Ascending aorta (tissue), 2 donors: ENCODE measurements around the gene STXBP3. TPM values are rescaled to one million over a fixed set of nuclear protein-coding genes. Genes with fewer than 3 reads are reported as not detected.

Experiments used
- DNase-seq, 2 donors: peaks; one replicate each; pipeline ENCODE4 v3.0.0-alpha.2; 2019; ENCODE audit warnings: low spot score in 2 of 2
- H3K27ac ChIP-seq, 2 donors: fragments of 200-600 bp; sonication (generic); one replicate each; pipeline ENCODE4 v1.5.1; 2016 to 2017; ENCODE audit warnings: mild to moderate bottlenecking in 1 of 2
- H3K27me3 ChIP-seq: fragments of 200-600 bp; sonication (generic); one replicate; pipeline ENCODE4 v1.5.1; 2017
- H3K36me3 ChIP-seq, 2 donors: fragments of 200-600 bp; sonication (generic); one replicate each; pipeline ENCODE4 v1.5.1; 2016
- H3K4me1 ChIP-seq, 2 donors: fragments of 200-600 bp; sonication (generic); one replicate each; pipeline ENCODE4 v1.5.1; 2016 to 2017; ENCODE audit warnings: mild to moderate bottlenecking in 1 of 2
- H3K4me3 ChIP-seq, 2 donors: fragments of 200-600 bp; sonication (generic); one replicate each; pipeline ENCODE4 v1.5.1; 2016 to 2017; ENCODE audit warnings: mild to moderate bottlenecking in 1 of 2
- H3K9me3 ChIP-seq, 2 donors: fragments of 200-600 bp; sonication (generic); one replicate each; pipeline ENCODE4 v1.5.1; 2016
- CTCF ChIP-seq, 3 experiments: fragments of 200-600 bp in 2 of 3; fragments of 450-650 bp in 1 of 3; sonication (generic) in 2 of 3; IDR thresholded peaks; one replicate each; pipeline ENCODE4 v1.5.1; 2016 to 2019; ENCODE audit warnings: antibody characterized with exemption in 3 of 3, mild to moderate bottlenecking in 1 of 3, moderate library complexity in 1 of 3
- intact Hi-C: fragments of 100-400 bp; cut with DNase I; formaldehyde crosslinking; loops from one replicate; pipeline ENCODE4 v1.15.1; 2023
- total RNA-seq: library from RNA; depleted of rRNA; stranded (reverse); fragments of >200 nt; gene quantifications from one replicate; pipeline ENCODE4 v1.1.0, GENCODE V29; 2016

Gene STXBP3
- total RNA-seq, 1 donor from 2014 or later: 13.7 TPM

- peaks cover 17 to 63% of the 10 kb centered on the region in 2 donors for H3K36me3 ChIP-seq
- intact Hi-C loops: no loop called here
Measured at GRCh38 chr1:108791790-108792189, 45.3 kb downstream of the STXBP3 start.

GRCh38 chr1:108792420-108792819, 45.9 kb downstream of the STXBP3 start:
- DNase-seq: no peak
- H3K27me3 ChIP-seq: no peaks in the 10 kb centered on the region
- H3K4me3 ChIP-seq: no peak overlapping the region
- H3K9me3 ChIP-seq: peaks cover 0 to 15% of the 10 kb centered on the region in 2 donors
- intact Hi-C loops: no loop called here
- H3K4me1 ChIP-seq: no peaks in the 10 kb centered on the region
- no peak overlapping the region for H3K27ac ChIP-seq
- no peak for TF ChIP-seq CTCF (IDR thresholded peaks at IDR 0.05)
- H3K36me3 ChIP-seq: peaks cover 23 to 61% of the 10 kb centered on the region in 2 donors

More at GRCh38 chr1:108791790-108792189, 45.3 kb downstream of the STXBP3 start:
- TF ChIP-seq CTCF (IDR thresholded peaks at IDR 0.05): no peak
- Histone ChIP-seq H3K4me3 (no peak overlapping the region), H3K4me1 (no peaks in the 10 kb centered on the region), H3K9me3 (peaks cover 0 to 15% of the 10 kb centered on the region in 2 donors), H3K27ac (no peak overlapping the region), H3K27me3 (no peaks in the 10 kb centered on the region)
- DNase-seq: no peak

GRCh38 chr1:108799001-108799400, 52.5 kb downstream of the STXBP3 start:
- Histone ChIP-seq H3K4me1 (no peaks in the 10 kb centered on the region), H3K36me3 (peaks cover 48 to 64% of the 10 kb centered on the region in 2 donors), H3K9me3 (no peaks in the 10 kb centered on the region), H3K27ac (no peak overlapping the region), H3K4me3 (no peak overlapping the region), H3K27me3 (no peaks in the 10 kb centered on the region)
- no peak for TF ChIP-seq CTCF (IDR thresholded peaks at IDR 0.05)
- DNase-seq: no peak
- intact Hi-C loops: no loop called here

GRCh38 chr1:108801101-108801500, 54.6 kb downstream of the STXBP3 start:
- Histone ChIP-seq H3K27ac (no peak overlapping the region), H3K36me3 (peaks cover 48 to 50% of the 10 kb centered on the region in 2 donors), H3K27me3 (no peaks in the 10 kb centered on the region), H3K4me1 (no peaks in the 10 kb centered on the region), H3K4me3 (no peak overlapping the region), H3K9me3 (no peaks in the 10 kb centered on the region)
- intact Hi-C loops: no loop called here
- TF ChIP-seq CTCF (IDR thresholded peaks at IDR 0.05): no peak
- no peak for DNase-seq

GRCh38 chr1:108803548-108803947, 57.1 kb downstream of the STXBP3 start:
- H3K4me3 ChIP-seq: no peak overlapping the region
- H3K9me3 ChIP-seq: no peaks in the 10 kb centered on the region
- H3K4me1 ChIP-seq: no peaks in the 10 kb centered on the region
- H3K27ac ChIP-seq: no peak overlapping the region
- H3K27me3 ChIP-seq: no peaks in the 10 kb centered on the region
- intact Hi-C loops: no loop called here
- no peak for DNase-seq
- peaks cover 36 to 48% of the 10 kb centered on the region in 2 donors for H3K36me3 ChIP-seq
- TF ChIP-seq CTCF (IDR thresholded peaks at IDR 0.05): no peak

GRCh38 chr1:108808438-108808837, 62.0 kb downstream of the STXBP3 start:
- Histone ChIP-seq H3K27me3 (no peaks in the 10 kb centered on the region), H3K27ac (no peak overlapping the region), H3K4me3 (no peak overlapping the region), H3K36me3 (peaks cover 26 to 29% of the 10 kb centered on the region in 2 donors), H3K9me3 (no peaks in the 10 kb centered on the region), H3K4me1 (no peaks in the 10 kb centered on the region)
- no peak for DNase-seq
- TF ChIP-seq CTCF (IDR thresholded peaks at IDR 0.05): no peak
- intact Hi-C loops: no loop called here
